ENCODE measurements around the gene ATG10.
A peak's percentile ranks its signal among the peaks of the same experiment; 100 is the strongest.
"Not testable (repeated sequence)": the region's sequence is repeated elsewhere in the genome, so short reads cannot be mapped to it uniquely, and the experiment has no call there.

ATG10 gene

GRCh38 chr5:81971712-81972491 lies at the start of gene ATG10:
TSS of gene ATG10 (plus strand) at chr5:81972023. CDS start at chr5:81987571, 15,548 bp downstream.
- DNase-seq = peak; percentile 84

DNA sequence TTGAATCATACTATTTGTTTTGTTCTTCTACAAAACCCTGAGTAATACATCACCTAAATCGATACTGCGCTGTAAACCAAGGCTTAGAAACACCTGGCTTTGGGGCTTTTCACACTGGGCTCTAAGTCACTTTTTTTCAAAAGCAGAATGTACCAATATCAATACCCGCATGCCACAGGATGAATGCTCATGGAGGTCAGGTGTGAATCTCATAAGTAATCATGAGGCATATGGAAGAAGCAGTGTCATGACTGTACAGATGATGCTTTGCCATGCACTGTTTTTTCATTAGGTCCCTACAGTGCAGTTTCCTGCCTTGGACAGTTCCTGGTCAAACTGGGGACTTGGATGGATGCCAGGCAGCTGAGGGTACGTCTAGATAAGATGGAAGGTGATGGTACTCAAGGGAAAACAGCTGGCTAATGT lies 49.0 kb upstream of the ATG10 start:
- no peak for DNase-seq

GRCh38 chr5:81924442-81924841 lies 47.4 kb upstream of the ATG10 start:
- DNase-seq = no peak

GRCh38 chr5:81925009-81925408 lies 46.8 kb upstream of the ATG10 start:
- DNase-seq = no peak

DNA sequence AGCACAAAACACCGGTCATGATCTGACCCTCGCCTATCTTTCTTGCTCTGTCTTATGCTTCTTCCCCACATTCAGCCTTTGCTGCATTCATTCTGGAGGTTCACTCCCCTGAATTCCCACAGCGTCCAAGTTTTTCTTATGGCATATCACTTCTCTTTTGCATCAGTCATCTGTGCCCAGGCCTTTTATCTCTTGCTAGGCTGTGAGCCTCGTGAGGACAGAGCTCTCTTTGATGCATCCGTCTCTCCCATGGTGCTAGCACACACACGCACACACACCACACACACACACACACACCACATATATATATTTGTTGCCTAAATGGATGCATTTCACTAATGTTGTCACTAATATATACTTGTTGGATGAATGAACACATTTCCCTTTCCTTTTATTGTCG lies 45.8 kb upstream of the ATG10 start:
- DNase-seq = no peak

GRCh38 chr5:81936066-81936465 lies 35.8 kb upstream of the ATG10 start:
- DNase-seq = no peak

- no peak for DNase-seq
These were observed 35.1 kb upstream of the ATG10 start for GRCh38 chr5:81936750-81937149.

- DNase-seq = no peak
These were observed 29.1 kb upstream of the ATG10 start for GRCh38 chr5:81942746-81943145.

DNA sequence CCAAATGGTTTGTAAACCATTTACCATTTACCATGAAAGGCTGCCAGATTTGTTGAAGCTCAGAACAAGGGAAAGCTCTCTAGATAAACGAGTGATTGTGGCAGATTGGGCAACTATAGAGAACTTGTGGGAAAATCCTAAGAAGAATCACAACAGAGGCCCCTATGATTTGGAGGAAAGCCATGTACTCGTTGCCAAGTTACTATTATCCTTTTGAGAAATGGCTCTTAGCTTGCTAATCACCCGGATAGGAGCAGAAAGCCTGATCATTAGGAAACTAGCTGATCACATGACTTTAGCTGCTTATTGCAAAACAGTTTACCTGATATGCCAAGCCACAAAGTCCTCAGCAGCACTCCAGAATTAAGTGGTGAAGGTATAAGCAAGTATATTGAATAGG lies 23.5 kb upstream of the ATG10 start:
- DNase-seq = no peak

GRCh38 chr5:81949462-81949861 lies 22.4 kb upstream of the ATG10 start:
- DNase-seq = no peak

DNA sequence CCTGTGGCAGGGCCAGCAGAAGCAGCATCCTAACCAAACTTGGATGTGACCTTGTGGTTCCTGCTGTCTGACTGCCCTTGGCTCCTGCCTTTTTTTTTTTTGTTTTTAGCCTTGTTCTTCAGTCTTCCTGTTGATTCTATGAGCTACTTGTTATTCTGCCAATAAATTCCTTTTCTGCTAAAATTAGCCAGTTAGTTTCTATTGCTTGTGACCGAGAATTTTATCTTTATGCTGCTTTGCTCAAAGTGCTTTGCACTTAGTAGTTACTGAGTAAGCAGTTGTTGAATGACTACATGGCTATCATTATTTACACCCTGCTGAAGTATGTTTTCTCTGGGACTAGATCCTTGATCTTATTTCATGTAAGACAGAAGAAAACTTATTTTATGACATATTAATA lies 20.8 kb upstream of the ATG10 start:
- no peak for DNase-seq

- DNase-seq = not testable (repeated sequence)
These were observed 17.0 kb upstream of the ATG10 start for GRCh38 chr5:81954796-81955195.

DNA sequence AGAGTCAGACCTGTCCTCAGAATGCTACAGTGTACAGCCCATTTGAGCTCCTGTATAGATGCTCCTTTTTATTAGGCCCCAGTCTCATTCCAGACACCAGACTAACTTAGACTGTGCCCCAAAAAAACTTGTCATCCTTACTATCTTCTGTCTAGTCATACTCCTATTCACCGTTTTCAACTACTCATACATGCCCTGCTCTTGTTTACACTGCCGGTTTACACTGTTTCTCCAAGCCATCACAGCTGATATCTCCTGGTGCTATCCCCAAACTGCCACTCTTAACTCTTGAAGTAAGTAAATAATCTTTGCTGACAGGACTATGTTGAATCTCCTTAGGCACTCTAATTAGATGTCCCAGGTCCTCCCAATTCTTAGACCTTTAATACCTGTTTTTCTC lies 13.7 kb upstream of the ATG10 start:
- not testable (repeated sequence) for DNase-seq

DNA sequence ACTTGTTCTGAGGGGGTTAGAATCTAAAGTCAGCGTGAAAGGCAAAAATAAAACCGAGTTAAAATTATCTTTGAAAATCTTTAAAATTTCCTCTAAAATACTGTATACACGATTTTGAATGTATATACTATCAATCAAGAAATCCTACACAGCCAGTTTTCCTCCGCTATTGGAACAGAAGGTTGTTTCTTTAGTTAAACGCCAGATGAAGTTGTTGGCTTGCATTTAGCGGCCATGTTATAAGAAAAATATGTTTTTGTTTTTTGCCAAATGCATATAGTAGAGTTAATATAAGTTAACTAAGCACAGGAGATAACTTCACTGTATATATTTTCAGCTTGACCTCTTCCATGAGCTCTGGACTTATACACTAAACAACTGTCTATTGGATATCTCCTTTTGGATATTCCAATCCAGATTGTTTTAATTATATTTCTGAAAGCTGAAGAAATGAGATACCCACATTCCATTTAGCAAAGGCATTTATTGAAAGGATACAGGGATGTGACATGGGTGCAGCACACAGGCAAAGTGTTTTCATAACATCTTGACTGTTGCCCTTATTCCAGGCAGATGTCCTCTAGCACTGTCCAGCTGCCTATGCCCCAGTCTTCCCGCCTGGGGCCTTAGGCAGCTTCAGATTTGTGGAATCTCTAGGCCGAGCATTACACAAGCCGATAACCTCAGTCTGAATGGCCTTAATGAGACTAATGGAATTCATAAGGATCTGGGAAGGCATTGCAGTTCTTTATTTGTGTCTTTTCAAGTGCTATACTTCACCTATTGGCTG lies 10.0 kb upstream of the ATG10 start:
- DNase-seq = no peak

GRCh38 chr5:81963544-81963943 lies 8.3 kb upstream of the ATG10 start:
- no peak for DNase-seq

DNA sequence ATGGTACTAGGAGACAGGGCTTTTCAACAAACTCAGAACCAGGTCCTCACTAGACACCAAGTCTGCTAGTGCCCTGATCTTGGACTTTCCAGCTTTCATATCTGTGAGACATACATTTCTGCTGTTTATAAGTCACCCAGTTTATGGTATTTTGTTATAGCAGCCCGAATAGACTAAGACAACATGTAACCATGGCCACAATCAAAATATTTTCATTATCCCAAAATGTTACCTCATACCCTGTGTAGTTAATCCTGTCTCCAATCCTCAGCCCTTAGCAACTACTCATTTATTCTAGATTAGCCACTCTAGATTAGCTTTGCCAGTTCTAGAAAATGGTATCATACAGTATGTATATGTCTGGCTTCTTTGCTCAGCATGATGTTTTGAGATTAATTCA lies 6.3 kb upstream of the ATG10 start:
- no peak for DNase-seq

- DNase-seq = no peak
These were observed 2.6 kb upstream of the ATG10 start for GRCh38 chr5:81969226-81969625.

DNA sequence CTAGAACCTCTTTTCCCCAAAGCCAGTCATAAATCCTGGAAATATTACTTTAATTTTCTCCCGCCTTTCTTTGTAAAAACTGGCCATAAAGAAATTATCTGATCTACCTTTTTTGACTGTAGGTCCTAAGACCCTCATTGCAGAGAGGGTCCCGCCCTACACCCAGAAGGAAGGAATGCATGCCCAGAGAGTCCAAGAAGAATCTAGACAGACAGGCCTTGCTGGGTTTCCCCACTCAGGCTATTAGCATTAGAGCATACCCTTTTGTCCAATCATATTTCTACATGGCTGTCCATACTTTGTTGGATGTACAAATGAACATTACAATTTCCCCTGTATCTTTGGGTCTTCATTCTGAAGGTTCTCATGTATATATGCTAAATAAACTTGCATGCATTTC lies 1.9 kb upstream of the ATG10 start:
- no peak for DNase-seq

DNA sequence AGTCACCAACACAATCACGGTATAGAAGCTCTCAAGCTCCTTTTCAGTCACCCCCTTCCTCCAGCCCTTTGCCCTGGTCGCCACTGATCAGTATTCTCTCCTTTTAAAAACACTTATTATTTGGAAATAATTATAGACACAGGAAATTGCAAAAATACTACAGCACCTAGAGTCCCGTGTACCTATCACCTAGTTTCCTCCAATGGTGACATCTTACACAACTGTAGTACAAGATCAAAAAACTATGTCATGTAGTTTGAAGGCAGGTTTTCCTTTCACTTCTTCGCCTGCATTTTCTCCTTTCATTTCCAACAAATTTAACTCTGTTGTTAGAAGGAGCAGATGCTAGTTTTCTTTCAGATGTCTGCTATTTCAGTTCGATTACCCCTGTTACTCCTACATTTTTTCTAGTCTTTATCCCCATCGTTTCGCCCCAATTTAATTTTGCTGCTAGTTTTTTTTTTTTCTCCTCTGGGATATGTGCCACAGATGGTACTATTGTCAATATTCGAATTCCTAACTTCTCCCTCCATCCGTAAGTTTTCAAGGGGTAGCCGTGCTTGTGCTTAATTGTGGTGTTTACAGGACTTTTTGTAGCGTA lies 612 bp upstream of the ATG10 start:
- DNase-seq = peak; percentile 52

DNA sequence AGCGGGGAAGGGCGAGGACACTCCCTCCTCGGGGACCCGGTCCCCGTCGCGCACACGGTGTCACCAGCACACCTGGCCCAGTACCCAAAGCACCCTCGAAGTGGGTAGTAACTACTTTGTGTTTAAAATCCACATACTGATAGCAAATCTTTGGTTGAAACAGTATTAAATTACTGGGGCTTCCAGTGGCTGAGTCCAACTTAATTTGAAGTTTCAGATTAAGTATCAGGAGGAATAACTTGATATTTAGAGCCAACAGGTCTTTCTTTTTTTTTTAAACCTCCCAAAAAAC lies 615 bp downstream of the ATG10 start:
- peak; percentile 62 for DNase-seq

- no peak for DNase-seq
These were observed 8.3 kb downstream of the ATG10 start for GRCh38 chr5:81980160-81980559.

- DNase-seq = no peak
These were observed 8.9 kb downstream of the ATG10 start for GRCh38 chr5:81980598-81981260.

DNA sequence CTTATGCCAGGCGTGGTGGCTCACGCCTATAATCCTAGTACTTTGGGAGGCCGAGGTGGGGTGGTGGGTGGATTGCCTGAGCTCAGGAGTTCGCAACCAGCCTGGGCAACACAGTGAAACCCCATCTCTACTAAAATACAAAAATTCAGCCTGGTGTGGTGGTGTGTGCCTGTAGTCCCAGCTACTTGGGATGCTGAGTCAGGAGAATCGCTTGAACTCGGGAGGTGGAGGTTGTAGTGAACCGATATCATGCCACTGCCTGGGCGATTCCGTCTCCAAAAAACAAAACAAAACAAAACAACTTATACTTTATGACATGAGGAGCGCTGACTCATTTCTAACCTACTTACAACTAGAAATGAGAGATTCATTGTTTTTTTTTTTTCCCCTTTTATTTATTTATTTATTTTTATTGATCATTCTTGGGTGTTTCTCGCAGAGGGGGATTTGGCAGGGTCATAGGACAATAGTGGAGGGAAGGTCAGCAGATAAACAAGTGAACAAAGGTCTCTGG lies 10.4 kb downstream of the ATG10 start:
- DNase-seq = not testable (repeated sequence)
